ENCODE measurements around the gene ABCC11. TPM values are rescaled to one million over a fixed set of nuclear protein-coding genes. Genes with fewer than 3 reads are reported as not detected.

The ABCC11 gene
- total and polyA plus RNA-seq, 8 donors, result 0.03 to 0.73 TPM; not detected in 6

DNA sequence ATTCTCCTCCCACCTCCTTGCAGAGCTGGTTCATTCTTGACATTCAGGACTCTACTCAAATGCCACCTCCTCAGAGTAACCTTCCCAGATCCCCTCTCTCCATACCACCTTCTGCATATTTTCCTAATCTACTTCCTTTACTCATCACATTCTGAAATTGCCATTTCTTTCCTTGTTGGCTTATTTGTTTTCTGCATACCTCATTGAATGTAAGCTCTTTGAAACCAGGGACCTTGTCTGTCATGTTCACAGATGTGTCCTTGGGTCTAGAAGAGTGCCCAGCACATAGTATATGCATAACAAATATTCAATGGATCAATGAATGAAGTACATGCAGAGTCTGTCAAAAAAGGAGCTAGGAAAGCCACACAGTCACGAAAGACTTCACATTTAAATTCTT lies 11.1 kb downstream of the ABCC11 start:
- no peaks in the 10 kb centered on the region for H3K36me3 ChIP-seq
- H3K4me1 ChIP-seq, result peaks cover 0 to 10% (median 2%) of the 10 kb centered on the region in 4 donors
- DNase-seq, result no peak
- WGBS, 5 donors, result 88 to 95% (median 93%) methylated on average over 1 of the region's 1 CpG
- intact Hi-C loops (cut with DNase I; ENCODE audit: low total_unique reads), result no loop called here
- no peak for TF ChIP-seq POLR2AphosphoS5 (IDR thresholded peaks at IDR 0.05)
- no peak for TF ChIP-seq POLR2A (IDR thresholded peaks at IDR 0.05)
- TF ChIP-seq, protein P1, sequence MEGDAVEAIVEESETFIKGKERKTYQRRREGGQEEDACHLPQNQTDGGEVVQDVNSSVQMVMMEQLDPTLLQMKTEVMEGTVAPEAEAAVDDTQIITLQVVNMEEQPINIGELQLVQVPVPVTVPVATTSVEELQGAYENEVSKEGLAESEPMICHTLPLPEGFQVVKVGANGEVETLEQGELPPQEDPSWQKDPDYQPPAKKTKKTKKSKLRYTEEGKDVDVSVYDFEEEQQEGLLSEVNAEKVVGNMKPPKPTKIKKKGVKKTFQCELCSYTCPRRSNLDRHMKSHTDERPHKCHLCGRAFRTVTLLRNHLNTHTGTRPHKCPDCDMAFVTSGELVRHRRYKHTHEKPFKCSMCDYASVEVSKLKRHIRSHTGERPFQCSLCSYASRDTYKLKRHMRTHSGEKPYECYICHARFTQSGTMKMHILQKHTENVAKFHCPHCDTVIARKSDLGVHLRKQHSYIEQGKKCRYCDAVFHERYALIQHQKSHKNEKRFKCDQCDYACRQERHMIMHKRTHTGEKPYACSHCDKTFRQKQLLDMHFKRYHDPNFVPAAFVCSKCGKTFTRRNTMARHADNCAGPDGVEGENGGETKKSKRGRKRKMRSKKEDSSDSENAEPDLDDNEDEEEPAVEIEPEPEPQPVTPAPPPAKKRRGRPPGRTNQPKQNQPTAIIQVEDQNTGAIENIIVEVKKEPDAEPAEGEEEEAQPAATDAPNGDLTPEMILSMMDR (IDR thresholded peaks at IDR 0.05), result no peak
- no peak for TF ChIP-seq EP300 (IDR thresholded peaks at IDR 0.05)
- H3K27me3 ChIP-seq, result no peaks in the 10 kb centered on the region
- H3K9me3 ChIP-seq, result no peaks in the 10 kb centered on the region
- no peak overlapping the region for H3K27ac ChIP-seq
- no peak overlapping the region for H3K4me3 ChIP-seq

DNA sequence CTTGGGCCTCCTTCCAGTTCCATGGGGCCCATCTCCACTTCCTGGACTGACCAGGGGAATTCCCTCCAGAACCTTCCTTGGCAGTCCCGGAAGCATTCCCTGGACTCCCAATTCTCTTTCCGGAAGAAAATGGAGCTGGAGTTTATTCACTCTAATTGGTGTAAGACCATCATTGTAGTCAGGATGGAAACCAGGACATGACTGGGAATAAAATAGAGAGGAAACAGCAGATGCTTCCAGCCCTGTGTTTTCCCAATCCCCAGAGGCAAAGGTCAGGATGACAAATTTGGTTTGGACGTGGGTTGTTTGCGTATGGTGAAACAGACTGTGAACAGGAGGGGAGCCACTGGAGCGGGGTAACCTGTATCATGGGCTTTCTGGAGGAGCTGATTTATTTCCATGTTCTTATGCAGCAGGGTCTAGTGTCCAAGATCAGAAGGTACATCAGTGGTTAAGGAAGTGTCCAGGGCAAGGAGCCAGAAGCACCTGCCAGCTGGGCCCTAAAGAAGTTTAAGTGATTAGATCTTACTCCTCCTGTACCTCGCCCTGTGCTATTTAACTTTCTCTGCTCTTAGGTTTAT lies 11.7 kb downstream of the ABCC11 start:
- Histone ChIP-seq H3K27ac (peak overlapping the region in 1 of 5 donors; percentile 12), H3K27me3 (no peaks in the 10 kb centered on the region), H3K9me3 (no peaks in the 10 kb centered on the region), H3K4me3 (no peak overlapping the region), H3K36me3 (no peaks in the 10 kb centered on the region), H3K4me1 (peaks cover 0 to 10% (median 2%) of the 10 kb centered on the region in 4 donors)
- no peak for DNase-seq
- TF ChIP-seq POLR2AphosphoS5 (IDR thresholded peaks at IDR 0.05) (no peak), POLR2A (IDR thresholded peaks at IDR 0.05) (no peak), EP300 (IDR thresholded peaks at IDR 0.05) (no peak)
- TF ChIP-seq, protein P1 (IDR thresholded peaks at IDR 0.05), result no peak
- 43 to 51% (median 49%) methylated on average over 6 of the region's 6 CpGs for WGBS, 5 donors
- intact Hi-C loops (cut with DNase I; ENCODE audit: low total_unique reads), result no loop called here

DNA sequence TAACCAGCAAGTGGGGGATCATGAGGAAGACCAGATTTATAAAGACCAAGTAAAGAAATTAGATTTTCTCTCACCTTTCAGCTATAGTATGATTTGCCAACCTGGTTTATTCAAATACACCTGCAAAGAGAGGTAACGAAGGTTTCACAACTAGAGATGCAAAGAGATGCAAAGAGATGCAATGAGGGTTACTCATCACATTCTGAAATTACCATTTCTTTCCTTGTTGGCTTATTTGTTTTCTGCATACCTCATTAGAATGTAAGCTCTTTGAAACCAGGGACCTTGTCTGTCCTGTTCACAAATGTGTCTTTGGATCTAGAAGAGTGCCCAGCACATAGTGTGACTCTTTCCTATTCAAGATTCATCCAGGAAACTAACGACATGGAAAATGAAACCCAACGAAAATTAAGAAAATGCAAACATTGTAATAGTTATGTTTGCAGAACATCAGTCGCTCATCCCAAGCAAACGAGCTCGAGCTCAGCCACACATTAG lies 12.2 kb downstream of the ABCC11 start:
- Histone ChIP-seq H3K4me3 (no peak overlapping the region), H3K9me3 (no peaks in the 10 kb centered on the region), H3K27ac (peak overlapping the region in 1 of 5 donors; percentile 12), H3K27me3 (no peaks in the 10 kb centered on the region), H3K4me1 (peaks cover 0 to 10% (median 2%) of the 10 kb centered on the region in 4 donors), H3K36me3 (no peaks in the 10 kb centered on the region)
- TF ChIP-seq POLR2A (IDR thresholded peaks at IDR 0.05), result no peak
- TF ChIP-seq EP300 (IDR thresholded peaks at IDR 0.05), result no peak
- intact Hi-C loops (cut with DNase I; ENCODE audit: low total_unique reads), result no loop called here
- DNase-seq, result no peak
- WGBS, 5 donors, result 61 to 78% (median 64%) methylated on average over 6 of the region's 6 CpGs

DNA sequence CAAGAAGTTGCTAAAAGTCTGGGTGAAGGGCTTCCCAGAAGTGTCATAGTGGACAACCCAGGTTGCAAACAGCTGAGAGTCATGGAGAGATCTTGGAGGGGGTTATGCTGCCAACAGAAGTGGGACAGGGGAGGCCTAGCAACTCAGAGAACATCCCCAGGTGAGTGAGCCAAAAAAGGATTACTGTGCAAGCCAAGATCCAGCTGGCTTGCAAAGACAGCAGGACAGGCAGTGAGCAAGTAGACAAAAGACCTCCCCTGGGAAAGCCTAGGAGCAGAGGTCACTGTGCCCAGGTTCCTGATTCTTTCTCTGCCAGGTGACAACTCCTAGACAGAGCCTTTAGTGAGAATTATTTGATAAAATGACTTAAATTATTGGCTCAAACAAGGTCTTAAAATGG lies 12.7 kb downstream of the ABCC11 start:
- H3K27ac ChIP-seq, result no peak overlapping the region
- H3K9me3 ChIP-seq, result no peaks in the 10 kb centered on the region
- TF ChIP-seq, protein P1 (IDR thresholded peaks at IDR 0.05), result no peak
- TF ChIP-seq POLR2AphosphoS5 (IDR thresholded peaks at IDR 0.05) (no peak), EP300 (IDR thresholded peaks at IDR 0.05) (no peak), POLR2A (IDR thresholded peaks at IDR 0.05) (no peak)
- DNase-seq, result no peak
- intact Hi-C loops (cut with DNase I; ENCODE audit: low total_unique reads), result no loop called here
- H3K36me3 ChIP-seq, result no peaks in the 10 kb centered on the region
- H3K4me3 ChIP-seq, result no peak overlapping the region
- no peaks in the 10 kb centered on the region for H3K27me3 ChIP-seq
- peaks cover 0 to 14% (median 3%) of the 10 kb centered on the region in 4 donors for H3K4me1 ChIP-seq

DNA sequence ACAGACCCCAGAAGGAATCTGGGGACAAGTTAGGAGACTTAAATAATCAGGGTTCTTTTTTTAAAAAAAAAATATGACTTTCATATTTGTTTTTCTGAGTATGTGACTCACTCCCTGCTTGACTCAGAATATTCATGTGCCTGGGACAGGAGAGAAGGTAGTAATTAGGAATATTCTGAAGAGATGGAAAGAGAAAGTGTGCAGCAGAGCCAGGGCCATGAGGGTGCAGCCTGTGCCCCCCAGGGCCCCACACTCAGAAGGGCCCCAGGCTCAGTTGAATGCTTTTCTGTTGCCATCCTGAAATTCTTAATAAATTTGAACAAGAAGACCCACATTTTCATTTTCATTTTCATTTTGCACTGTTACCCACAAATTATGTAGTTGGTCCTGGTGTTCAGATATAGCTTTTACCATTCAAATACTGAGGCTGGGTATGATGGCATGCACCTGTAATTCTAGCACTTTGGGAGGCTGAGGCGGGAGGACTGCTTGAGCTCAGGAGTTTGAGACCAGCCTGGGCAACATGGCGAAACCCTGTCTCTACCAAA lies 14.8 kb downstream of the ABCC11 start:
- DNase-seq, result no peak
- TF ChIP-seq, protein P1 (IDR thresholded peaks at IDR 0.05), result no peak
- TF ChIP-seq POLR2AphosphoS5 (IDR thresholded peaks at IDR 0.05) (no peak), EP300 (IDR thresholded peaks at IDR 0.05) (no peak), POLR2A (IDR thresholded peaks at IDR 0.05) (no peak)
- WGBS, 5 donors, result 92 to 100% (median 96%) methylated on average over 2 of the region's 2 CpGs
- Histone ChIP-seq H3K36me3 (no peaks in the 10 kb centered on the region), H3K4me3 (no peak overlapping the region), H3K4me1 (peaks cover 0 to 15% (median 3%) of the 10 kb centered on the region in 4 donors), H3K27me3 (no peaks in the 10 kb centered on the region), H3K9me3 (no peaks in the 10 kb centered on the region), H3K27ac (no peak overlapping the region)
- intact Hi-C loops (cut with DNase I; ENCODE audit: low total_unique reads), result no loop called here
